ENCODE measurements around the gene CCDC157. TPM values are rescaled to one million over a fixed set of nuclear protein-coding genes. Genes with fewer than 3 reads are reported as not detected.
A peak's percentile ranks its signal among the peaks of the same experiment; 100 is the strongest.

The CCDC157 gene
- total RNA-seq, 4 donors from 2014 or later, result 0.41 to 1.4 (median 1.1) TPM

GRCh38 chr22:30386960-30387827, 30.4 kb downstream of the CCDC157 start, which contains the start of gene RNF215:
Gene RNF215 (minus strand): TSS chr22:30387411. CDS start chr22:30387313, 98 bp downstream.
- H3K27ac ChIP-seq, result peak within 1 kb of the TSS; percentile 58 to 71 (median 64)
- H3K4me1 ChIP-seq, result peaks cover 7% of the 10 kb centered on the region in 2 donors
- intact Hi-C loops (cut with DNase I; ENCODE audit: low total_unique reads), result loop anchor here (1.0 to 5.0 kb wide), 5 partner anchors 31 to 280 kb away; partner anchors contain the start of genes SF3A1 and TBC1D10A
- TF ChIP-seq CTCF (IDR thresholded peaks at IDR 0.05 in 4 of 5, conservative IDR thresholded peaks at IDR 0.05 in 1 of 5) (peak; percentile 86 to 98 (median 97)), POLR2A (IDR thresholded peaks at IDR 0.05) (no peak)
- peak; percentile 50 to 66 for DNase-seq
- in situ Hi-C loops (cut with MboI; ENCODE audit: low sequenced_read_pairs in 4 of 4), result loop anchor here (5.0 to 25.0 kb wide), 4 partner anchors 102 to 275 kb away; partner anchors contain the start of genes CASTOR1 (in 1 of the 4) and OSM (in 1 of the 4)
- H3K4me3 ChIP-seq, result peak within 1 kb of the TSS; percentile 62 to 73 (median 66)
- H3K27me3 ChIP-seq, result no peaks in the 10 kb centered on the region
- H3K36me3 ChIP-seq, result peaks cover 0 to 17% of the 10 kb centered on the region in 2 donors
- ATAC-seq, result peak; percentile 93 to 95
- H3K9me3 ChIP-seq, result no peaks in the 10 kb centered on the region

- DNase-seq (peak; percentile 18 to 42), ATAC-seq (peak in 1 of 2 donors; percentile 32)
- TF ChIP-seq CTCF (IDR thresholded peaks at IDR 0.05 in 4 of 5, conservative IDR thresholded peaks at IDR 0.05 in 1 of 5), result peak; percentile 44 to 73 (median 73)
- TF ChIP-seq POLR2A (IDR thresholded peaks at IDR 0.05), result no peak
- in situ Hi-C loops (cut with MboI; ENCODE audit: low sequenced_read_pairs in 4 of 4) (loop anchor here (5.0 to 25.0 kb wide), 6 partner anchors 91 to 279 kb away; partner anchors contain the start of genes CASTOR1 (in 1 of the 4) and OSM (in 1 of the 4)), intact Hi-C loops (cut with DNase I; ENCODE audit: low total_unique reads) (loop anchor here (1.0 kb wide), 2 partner anchors 35 to 94 kb away; no protein-coding TSS in a partner anchor)
- Histone ChIP-seq H3K4me1 (peaks cover 6 to 7% of the 10 kb centered on the region in 2 donors), H3K27me3 (peaks cover 7 to 18% (median 13%) of the 10 kb centered on the region in 3 donors), H3K9me3 (no peaks in the 10 kb centered on the region), H3K36me3 (no peaks in the 10 kb centered on the region), H3K27ac (no peak overlapping the region), H3K4me3 (no peak overlapping the region)
These were observed 34.3 kb downstream of the CCDC157 start for GRCh38 chr22:30390974-30391691.

GRCh38 chr22:30392661-30393321, 36.0 kb downstream of the CCDC157 start:
- H3K36me3 ChIP-seq, result no peaks in the 10 kb centered on the region
- no peak overlapping the region for H3K27ac ChIP-seq
- no peaks in the 10 kb centered on the region for H3K9me3 ChIP-seq
- TF ChIP-seq CTCF (IDR thresholded peaks at IDR 0.05 in 4 of 5, conservative IDR thresholded peaks at IDR 0.05 in 1 of 5) (no peak), POLR2A (IDR thresholded peaks at IDR 0.05) (no peak)
- no peak overlapping the region for H3K4me3 ChIP-seq
- ATAC-seq (no peak), DNase-seq (no peak)
- peaks cover 22 to 30% (median 27%) of the 10 kb centered on the region in 3 donors for H3K27me3 ChIP-seq
- in situ Hi-C loops (cut with MboI; ENCODE audit: low sequenced_read_pairs in 4 of 4) (loop anchor here (5.0 to 25.0 kb wide), 6 partner anchors 90 to 280 kb away; partner anchors contain the start of genes CASTOR1 (in 1 of the 4) and OSM (in 1 of the 4)), intact Hi-C loops (cut with DNase I; ENCODE audit: low total_unique reads) (no loop called here)
- H3K4me1 ChIP-seq, result peaks cover 0 to 14% of the 10 kb centered on the region in 2 donors

- Histone ChIP-seq H3K4me1 (peaks cover 0 to 14% of the 10 kb centered on the region in 2 donors), H3K9me3 (no peaks in the 10 kb centered on the region), H3K36me3 (no peaks in the 10 kb centered on the region), H3K4me3 (no peak overlapping the region), H3K27me3 (peaks cover 24 to 35% (median 27%) of the 10 kb centered on the region in 3 donors), H3K27ac (no peak overlapping the region)
- no peak for TF ChIP-seq CTCF (IDR thresholded peaks at IDR 0.05 in 4 of 5, conservative IDR thresholded peaks at IDR 0.05 in 1 of 5)
- no peak for TF ChIP-seq POLR2A (IDR thresholded peaks at IDR 0.05)
- DNase-seq, result no peak
- ATAC-seq, result no peak
- intact Hi-C loops (cut with DNase I; ENCODE audit: low total_unique reads) (no loop called here), in situ Hi-C loops (cut with MboI; ENCODE audit: low sequenced_read_pairs in 4 of 4) (loop anchor here (5.0 to 25.0 kb wide), 6 partner anchors 89 to 281 kb away; partner anchors contain the start of genes CASTOR1 (in 1 of the 4) and OSM (in 1 of the 4))
These were observed 36.5 kb downstream of the CCDC157 start for GRCh38 chr22:30393322-30393680.

Measured in gastrocnemius medialis (tissue), 4 donors.